ENCODE data around the gene GNAO1. TPM values are rescaled to one million over a fixed set of nuclear protein-coding genes. Genes with fewer than 3 reads are reported as not detected.

Gene GNAO1
- polyA plus RNA-seq, 1 donor from 2014 or later = 31.5 TPM

- Histone ChIP-seq H3F3A (ENCODE audit: insufficient read depth, low read length, poor library complexity, severe bottlenecking) (no peaks in the 10 kb centered on the region), H2AFZ (ENCODE audit: low read depth, low read length) (no peak overlapping the region), H3K27me3 (ENCODE audit: insufficient read depth, low read depth, low read length) (no peaks in the 10 kb centered on the region), H3K4me3 (ENCODE audit: low read length) (no peak overlapping the region), H3K27ac (ENCODE audit: low read length) (no peak overlapping the region), H3K4me2 (ENCODE audit: low read length) (no peak overlapping the region), H3K9ac (ENCODE audit: low read length) (no peak overlapping the region), H3K79me2 (replicated peaks; ENCODE audit: insufficient read depth, low read length) (no peaks in the 10 kb centered on the region), H3K36me3 (ENCODE audit: insufficient read depth, low read length) (peaks cover 10% of the 10 kb centered on the region), H3K9me3 (ENCODE audit: low read length) (peaks cover 12% of the 10 kb centered on the region), H4K20me1 (ENCODE audit: insufficient read depth) (peaks cover 3% of the 10 kb centered on the region), H3K9me2 (ENCODE audit: insufficient read depth, low read length) (no peaks in the 10 kb centered on the region)
- TF ChIP-seq MXI1 (conservative IDR thresholded peaks at IDR 0.05; ENCODE audit: poor library complexity, severe bottlenecking) (no peak), POLR2AphosphoS5 (IDR thresholded peaks at IDR 0.05) (peak; percentile 1)
These were observed 78.8 kb downstream of the GNAO1 start for GRCh38 chr16:56269811-56270684.

GRCh38 chr16:56270828-56271227, 79.5 kb downstream of the GNAO1 start:
- H4K20me1 ChIP-seq (ENCODE audit: insufficient read depth) = peaks cover 3% of the 10 kb centered on the region
- H3K27me3 ChIP-seq (ENCODE audit: insufficient read depth, low read depth, low read length) = no peaks in the 10 kb centered on the region
- no peak overlapping the region for H3K9ac ChIP-seq (ENCODE audit: low read length)
- no peaks in the 10 kb centered on the region for H3K79me2 ChIP-seq (replicated peaks; ENCODE audit: insufficient read depth, low read length)
- no peak overlapping the region for H2AFZ ChIP-seq (ENCODE audit: low read depth, low read length)
- no peak overlapping the region for H3K4me2 ChIP-seq (ENCODE audit: low read length)
- no peak overlapping the region for H3K27ac ChIP-seq (ENCODE audit: low read length)
- H3K9me2 ChIP-seq (ENCODE audit: insufficient read depth, low read length) = no peaks in the 10 kb centered on the region
- no peak overlapping the region for H3K4me3 ChIP-seq (ENCODE audit: low read length)
- H3K9me3 ChIP-seq (ENCODE audit: low read length) = peaks cover 12% of the 10 kb centered on the region
- peaks cover 10% of the 10 kb centered on the region for H3K36me3 ChIP-seq (ENCODE audit: insufficient read depth, low read length)
- TF ChIP-seq CTCF (IDR thresholded peaks at IDR 0.05; ENCODE audit: poor library complexity, severe bottlenecking) = no peak
- TF ChIP-seq REST (IDR thresholded peaks at IDR 0.05; ENCODE audit: borderline replicate concordance) = no peak
- no peak for TF ChIP-seq EZH2 (IDR thresholded peaks at IDR 0.05; ENCODE audit: borderline replicate concordance, insufficient read depth, low read length, poor library complexity, severe bottlenecking)
- TF ChIP-seq POLR2AphosphoS5 (IDR thresholded peaks at IDR 0.05) = no peak
- no peak for TF ChIP-seq SMC3 (conservative IDR thresholded peaks at IDR 0.05; ENCODE audit: poor library complexity)
- no peak for TF ChIP-seq TAF1 (IDR thresholded peaks at IDR 0.05; ENCODE audit: low read depth)
- no peak for TF ChIP-seq MXI1 (conservative IDR thresholded peaks at IDR 0.05; ENCODE audit: poor library complexity, severe bottlenecking)
- TF ChIP-seq RAD21 (conservative IDR thresholded peaks at IDR 0.05) = no peak
- TF ChIP-seq EP300 (conservative IDR thresholded peaks at IDR 0.05; ENCODE audit: poor library complexity, severe bottlenecking) = no peak
- H3F3A ChIP-seq (ENCODE audit: insufficient read depth, low read length, poor library complexity, severe bottlenecking) = no peaks in the 10 kb centered on the region
